Measurements from ENCODE around the gene ZBTB24. TPM values are rescaled to one million over a fixed set of nuclear protein-coding genes. Genes with fewer than 3 reads are reported as not detected.
A peak's percentile ranks its signal among the peaks of the same experiment; 100 is the strongest.
"Not testable (repeated sequence)": the region's sequence is repeated elsewhere in the genome, so short reads cannot be mapped to it uniquely, and the experiment has no call there.

The ZBTB24 gene
- total RNA-seq, 1 donor from 2014 or later, result 9.9 TPM

- DNase-seq (ENCODE audit: low spot score) (no peak), ATAC-seq (no peak)
- intact Hi-C loops (cut with DNase I), result no loop called here
These were observed 8.0 kb downstream of the ZBTB24 start for GRCh38 chr6:109474995-109475394.

- intact Hi-C loops (cut with DNase I), result no loop called here
- DNase-seq (ENCODE audit: low spot score) (no peak), ATAC-seq (no peak)
These were observed 9.9 kb downstream of the ZBTB24 start for GRCh38 chr6:109473120-109473519.

- no peak for ATAC-seq
- DNase-seq (ENCODE audit: low spot score), result no peak
- intact Hi-C loops (cut with DNase I), result no loop called here
These were observed 10.7 kb downstream of the ZBTB24 start for GRCh38 chr6:109472132-109472995.

- intact Hi-C loops (cut with DNase I), result no loop called here
- ATAC-seq, result no peak
- no peak for DNase-seq (ENCODE audit: low spot score)
These were observed 11.8 kb downstream of the ZBTB24 start for GRCh38 chr6:109471105-109471810.

- no peak for DNase-seq (ENCODE audit: low spot score)
- intact Hi-C loops (cut with DNase I), result no loop called here
- no peak for ATAC-seq
These were observed 13.3 kb downstream of the ZBTB24 start for GRCh38 chr6:109469591-109470189.

GRCh38 chr6:109467696-109468095 lies 15.3 kb downstream of the ZBTB24 start:
- no peak for ATAC-seq
- intact Hi-C loops (cut with DNase I), result no loop called here
- DNase-seq (ENCODE audit: low spot score), result no peak

GRCh38 chr6:109466212-109466923 lies 16.7 kb downstream of the ZBTB24 start:
- no peak for ATAC-seq
- no peak for DNase-seq (ENCODE audit: low spot score)
- intact Hi-C loops (cut with DNase I), result no loop called here

GRCh38 chr6:109465772-109466171 lies 17.2 kb downstream of the ZBTB24 start:
- no peak for ATAC-seq
- intact Hi-C loops (cut with DNase I), result no loop called here

GRCh38 chr6:109461733-109462526 lies 21.1 kb downstream of the ZBTB24 start:
- intact Hi-C loops (cut with DNase I), result no loop called here
- DNase-seq (ENCODE audit: low spot score), result no peak
- no peak for ATAC-seq

More at GRCh38 chr6:109465772-109466171, 17.2 kb downstream of the ZBTB24 start:
- no peak for DNase-seq (ENCODE audit: low spot score)

GRCh38 chr6:109461205-109461604 lies 21.8 kb downstream of the ZBTB24 start:
- intact Hi-C loops (cut with DNase I), result not testable (repeated sequence)

GRCh38 chr6:109460161-109460829 lies 22.7 kb downstream of the ZBTB24 start:
- intact Hi-C loops (cut with DNase I), result no loop called here
- DNase-seq (ENCODE audit: low spot score), result no peak
- no peak for ATAC-seq

More at GRCh38 chr6:109461205-109461604, 21.8 kb downstream of the ZBTB24 start:
- not testable (repeated sequence) for ATAC-seq; DNase-seq (ENCODE audit: low spot score)

- no peak for DNase-seq (ENCODE audit: low spot score)
- intact Hi-C loops (cut with DNase I), result no loop called here
- no peak for ATAC-seq
These were observed 24.1 kb downstream of the ZBTB24 start for GRCh38 chr6:109458774-109459531.

- intact Hi-C loops (cut with DNase I), result no loop called here
- DNase-seq (ENCODE audit: low spot score), result no peak
- ATAC-seq, result no peak
These were observed 25.4 kb downstream of the ZBTB24 start for GRCh38 chr6:109457562-109457996.

GRCh38 chr6:109456710-109457561 lies 26.1 kb downstream of the ZBTB24 start:
- ATAC-seq, result peak; percentile 58
- intact Hi-C loops (cut with DNase I), result no loop called here
- no peak for DNase-seq (ENCODE audit: low spot score)

- DNase-seq (ENCODE audit: low spot score) (no peak), ATAC-seq (peak; percentile 1)
- intact Hi-C loops (cut with DNase I), result no loop called here
These were observed 26.9 kb downstream of the ZBTB24 start for GRCh38 chr6:109456111-109456583.

- peak; percentile 85 for DNase-seq (ENCODE audit: low spot score)
- ATAC-seq, result peak; percentile 64
- intact Hi-C loops (cut with DNase I), result no loop called here
These were observed 27.4 kb downstream of the ZBTB24 start, which contains the start of gene MICAL1 for GRCh38 chr6:109455437-109456110. TSS of gene MICAL1 (minus strand) at chr6:109455772. CDS start at chr6:109454196, 1,576 bp downstream.
